ENCODE measurements around the gene OPRM1.

OPRM1 gene

DNA sequence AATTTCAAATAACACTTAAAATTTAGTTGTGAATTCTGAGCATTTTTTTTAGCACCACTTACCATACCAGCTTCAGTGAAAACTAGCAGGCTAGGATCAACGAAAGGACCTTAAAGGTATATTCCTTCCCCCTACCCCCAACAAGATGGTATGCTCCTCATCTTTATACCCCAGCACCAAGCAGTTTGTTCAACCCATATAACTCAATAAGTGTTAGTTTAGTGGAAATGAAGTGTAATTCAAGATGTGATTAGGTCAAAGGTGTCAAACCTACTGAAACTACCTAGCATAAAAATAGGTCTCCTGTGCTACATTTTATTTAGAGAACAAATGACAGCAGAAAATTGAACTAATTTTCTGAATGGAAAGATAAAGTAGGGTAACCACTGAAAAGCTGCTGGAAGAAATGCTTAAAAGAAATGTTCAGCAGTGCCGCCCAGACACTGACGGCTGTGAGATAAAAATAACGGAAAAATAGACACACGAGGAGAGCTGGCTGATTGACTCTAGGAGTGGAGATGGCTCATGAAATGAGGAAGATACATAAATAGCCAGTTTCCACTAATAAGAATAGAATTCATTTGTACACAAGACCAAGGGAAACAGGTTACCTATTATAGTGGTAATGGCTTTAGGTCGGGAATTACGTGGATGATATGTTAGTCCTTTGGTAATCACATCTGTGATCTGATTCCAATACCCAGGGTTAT, 222.8 kb downstream of the OPRM1 start:
- no peak overlapping the region for H3K4me3 ChIP-seq (ENCODE audit: low read depth, low read length)
- DNase-seq (ENCODE audit: low read depth): no peak
- TF ChIP-seq, protein P1, sequence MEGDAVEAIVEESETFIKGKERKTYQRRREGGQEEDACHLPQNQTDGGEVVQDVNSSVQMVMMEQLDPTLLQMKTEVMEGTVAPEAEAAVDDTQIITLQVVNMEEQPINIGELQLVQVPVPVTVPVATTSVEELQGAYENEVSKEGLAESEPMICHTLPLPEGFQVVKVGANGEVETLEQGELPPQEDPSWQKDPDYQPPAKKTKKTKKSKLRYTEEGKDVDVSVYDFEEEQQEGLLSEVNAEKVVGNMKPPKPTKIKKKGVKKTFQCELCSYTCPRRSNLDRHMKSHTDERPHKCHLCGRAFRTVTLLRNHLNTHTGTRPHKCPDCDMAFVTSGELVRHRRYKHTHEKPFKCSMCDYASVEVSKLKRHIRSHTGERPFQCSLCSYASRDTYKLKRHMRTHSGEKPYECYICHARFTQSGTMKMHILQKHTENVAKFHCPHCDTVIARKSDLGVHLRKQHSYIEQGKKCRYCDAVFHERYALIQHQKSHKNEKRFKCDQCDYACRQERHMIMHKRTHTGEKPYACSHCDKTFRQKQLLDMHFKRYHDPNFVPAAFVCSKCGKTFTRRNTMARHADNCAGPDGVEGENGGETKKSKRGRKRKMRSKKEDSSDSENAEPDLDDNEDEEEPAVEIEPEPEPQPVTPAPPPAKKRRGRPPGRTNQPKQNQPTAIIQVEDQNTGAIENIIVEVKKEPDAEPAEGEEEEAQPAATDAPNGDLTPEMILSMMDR (IDR thresholded peaks at IDR 0.05; ENCODE audit: control insufficient read depth, extremely low read depth, insufficient read depth): no peak

- no peak overlapping the region for H3K4me3 ChIP-seq (ENCODE audit: low read depth, low read length)
- TF ChIP-seq, protein P1 (IDR thresholded peaks at IDR 0.05; ENCODE audit: control insufficient read depth, extremely low read depth, insufficient read depth): no peak
Measured at GRCh38 chr6:154266560-154267099, 227.6 kb downstream of the OPRM1 start.

DNA sequence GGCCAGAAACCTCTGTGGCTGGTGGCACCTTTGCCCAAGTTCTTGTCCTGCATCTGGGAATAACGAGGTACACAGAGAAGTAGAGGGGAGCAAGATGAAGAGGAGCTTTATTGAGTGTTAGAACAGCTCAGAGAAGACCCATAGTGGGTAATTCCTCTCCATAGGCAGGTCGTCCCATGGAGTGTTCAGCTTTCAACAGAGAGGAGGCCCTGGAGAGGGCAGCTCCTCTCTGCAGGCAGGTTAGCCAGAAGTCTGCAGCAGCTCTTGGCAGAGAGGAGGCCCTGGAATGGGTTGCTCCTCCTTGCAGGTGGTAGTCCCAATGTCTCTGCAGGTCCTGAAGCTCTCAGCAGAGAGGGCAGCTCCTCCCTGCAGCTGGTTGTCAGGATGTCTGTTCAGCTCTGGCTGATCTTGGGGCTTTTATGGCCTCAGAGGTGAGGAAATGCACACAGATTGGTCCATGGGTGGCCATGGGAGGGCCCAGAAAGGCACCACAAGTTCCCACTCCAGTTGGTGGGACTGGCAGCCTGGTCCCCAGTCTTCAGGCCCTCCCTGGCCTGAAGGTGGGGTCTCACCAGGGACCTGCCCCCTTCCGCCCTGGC, 228.6 kb downstream of the OPRM1 start:
- H3K4me3 ChIP-seq (ENCODE audit: low read depth, low read length): no peak overlapping the region
- DNase-seq (ENCODE audit: low read depth): no peak
- TF ChIP-seq, protein P1 (IDR thresholded peaks at IDR 0.05; ENCODE audit: control insufficient read depth, extremely low read depth, insufficient read depth): no peak

More at GRCh38 chr6:154266560-154267099, 227.6 kb downstream of the OPRM1 start:
- DNase-seq (ENCODE audit: low read depth): no peak

DNA sequence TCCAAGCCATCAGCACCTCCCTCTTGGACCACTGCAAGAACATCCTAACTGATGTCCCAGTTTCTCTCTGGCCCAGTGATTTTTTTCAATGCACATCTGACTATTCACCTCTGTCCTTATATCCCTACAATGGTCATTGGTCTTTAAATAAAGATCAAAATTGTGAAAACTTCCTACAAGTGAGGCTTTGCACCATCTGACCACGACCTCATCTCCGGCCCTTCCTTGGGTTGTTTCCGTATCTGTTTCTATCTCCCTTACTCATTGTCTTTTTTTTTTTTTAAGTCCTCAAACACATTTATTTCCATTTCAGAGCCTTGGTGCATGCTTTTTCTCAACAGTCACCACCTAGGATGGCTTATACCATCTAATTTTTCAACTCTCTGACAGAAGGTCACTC, 229.4 kb downstream of the OPRM1 start:
- TF ChIP-seq, protein P1 (IDR thresholded peaks at IDR 0.05; ENCODE audit: control insufficient read depth, extremely low read depth, insufficient read depth): no peak
- no peak overlapping the region for H3K4me3 ChIP-seq (ENCODE audit: low read depth, low read length)
- no peak for DNase-seq (ENCODE audit: low read depth)

- no peak overlapping the region for H3K4me3 ChIP-seq (ENCODE audit: low read depth, low read length)
- no peak for DNase-seq (ENCODE audit: low read depth)
- TF ChIP-seq, protein P1 (IDR thresholded peaks at IDR 0.05; ENCODE audit: control insufficient read depth, extremely low read depth, insufficient read depth): no peak
Measured at GRCh38 chr6:154274168-154274567, 235.1 kb downstream of the OPRM1 start.

DNA sequence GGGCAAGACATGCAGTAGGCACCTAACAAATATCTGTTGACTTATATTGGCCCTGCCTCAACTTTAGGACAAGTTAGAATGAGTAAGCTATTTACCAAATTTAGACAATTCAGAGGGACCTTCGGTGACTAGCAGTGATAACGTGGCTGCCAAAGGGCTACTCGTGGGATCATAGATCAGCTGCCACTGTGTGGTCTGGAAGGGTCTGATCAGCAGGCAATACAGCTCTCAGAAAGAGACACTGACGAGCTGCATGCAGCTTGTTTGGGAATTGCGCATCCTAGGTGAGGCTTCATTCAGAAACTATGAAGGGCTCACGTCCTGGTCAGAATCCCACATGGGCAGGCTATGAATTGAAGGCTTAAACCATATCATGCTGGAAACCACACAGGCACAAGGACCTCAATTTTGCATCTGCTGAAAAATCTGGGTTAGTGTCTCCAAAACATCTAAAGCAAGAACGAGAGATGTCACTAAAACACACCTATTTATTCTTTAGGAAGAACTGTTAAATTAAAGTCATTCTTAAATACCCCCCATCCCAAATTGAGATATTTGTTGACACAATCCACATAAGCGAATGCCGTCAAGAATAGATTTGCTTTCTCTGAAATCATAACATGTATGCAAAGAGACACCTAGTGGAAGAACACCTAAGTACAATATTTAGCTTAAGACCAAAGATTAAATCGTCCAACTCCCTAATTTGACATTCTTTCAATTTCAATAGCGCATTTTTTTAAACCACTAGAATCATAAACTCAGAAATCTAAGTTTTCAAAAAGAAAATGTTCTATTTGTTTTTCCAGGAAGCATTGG, 238.0 kb downstream of the OPRM1 start:
- no peak overlapping the region for H3K4me3 ChIP-seq (ENCODE audit: low read depth, low read length)
- DNase-seq (ENCODE audit: low read depth): no peak
- TF ChIP-seq, protein P1 (IDR thresholded peaks at IDR 0.05; ENCODE audit: control insufficient read depth, extremely low read depth, insufficient read depth): peak; percentile 64

Data from LNCaP clone FGC (cell line).